Measurements from ENCODE around the gene ACVRL1. TPM values are rescaled to one million over a fixed set of nuclear protein-coding genes. Genes with fewer than 3 reads are reported as not detected.
A peak's percentile ranks its signal among the peaks of the same experiment; 100 is the strongest.

ACVRL1 gene
- total and polyA plus RNA-seq, 10 of the 15 experiments (the other 5 are each of a cell fraction or from before 2014, with no cell fraction given) = not detected

GRCh38 chr12:51951199-51951842 lies 44.0 kb downstream of the ACVRL1 start, which contains the start of gene ACVR1B:
ACVR1B (plus strand) TSS chr12:51951699; CDS start chr12:51951744, 45 bp downstream.
- H3K4me3 ChIP-seq = peak within 1 kb of the TSS; percentile 57; the same call in 1 of the 2 replicates
- ChIA-PET RAD21 (ENCODE audit: unreplicated experiment) (no interaction called here), POLR2A (no interaction called here), SMC1A (ENCODE audit: uncharacterized antibody, unreplicated experiment) (no interaction called here), CTCF (interaction anchor here (0.7 kb wide), 1 partner anchor 204 kb away, joined by 3 read pairs; no protein-coding TSS in a partner anchor)
- H3K79me2 ChIP-seq (ENCODE audit: control insufficient read depth, insufficient read depth, low read length) = no peaks in the 10 kb centered on the region
- in situ Hi-C loops (cut with MboI) = no loop called here
- DNase-seq (ENCODE audit: low read depth, low spot score) = peak; percentile 15
- no peaks in the 10 kb centered on the region for H3K36me3 ChIP-seq (ENCODE audit: control insufficient read depth in 2 of 2, insufficient read depth in 2 of 2, low read length in 1 of 2)
- peaks cover 2 to 6% of the 10 kb centered on the region in 2 experiments for H3K27me3 ChIP-seq (replicated peaks in 1 of 2; ENCODE audit: control insufficient read depth in 2 of 2, insufficient read depth in 2 of 2, low read length in 1 of 2)
- WGBS (ENCODE audit: insufficient coverage, insufficient replicate concordance, low lambda C conversion rate, missing lambda C conversion rate) = 4% methylated on average over 38 of the region's 86 CpGs
- peak within 1 kb of the TSS; percentile 36; the same call in 1 of the 2 replicates for H3K9ac ChIP-seq (ENCODE audit: control insufficient read depth, insufficient read depth, low read length)
- no peak for FAIRE-seq
- H4K20me1 ChIP-seq (ENCODE audit: control insufficient read depth, insufficient read depth) = no peaks in the 10 kb centered on the region
- H3K9me3 ChIP-seq (replicated peaks; ENCODE audit: control insufficient read depth, insufficient read depth, low read length) = no peaks in the 10 kb centered on the region; the same call in 2 of the 3 replicates
- intact Hi-C loops (cut with micrococcal nuclease; ENCODE audit: unreplicated experiment) = no loop called here
- peak within 1 kb of the TSS; percentile 76 for H2AFZ ChIP-seq (ENCODE audit: control insufficient read depth, low read depth, low read length)
- peak within 1 kb of the TSS; percentile 98 for H3K4me2 ChIP-seq (ENCODE audit: control insufficient read depth, insufficient read depth)
- TF ChIP-seq IKZF1 (conservative IDR thresholded peaks at IDR 0.05) (0 out of 2 replicates have a peak, but pooled peaks have one; percentile 17), CREB1 (IDR thresholded peaks at IDR 0.05; ENCODE audit: low read depth) (no peak), BHLHE40 (IDR thresholded peaks at IDR 0.05; ENCODE audit: borderline replicate concordance in 1 of 2, low read depth in 2 of 2, low read length in 1 of 2) (peak; percentile 81 to 92)
- peak; percentile 97 for ATAC-seq
- no peak within 1 kb of the TSS for H3K27ac ChIP-seq (ENCODE audit: control insufficient read depth, insufficient read depth)
- no TSS peak for BruUV-seq (replicated peaks)
- H3K4me1 ChIP-seq (ENCODE audit: control insufficient read depth, insufficient read depth, low read length) = peaks cover 4% of the 10 kb centered on the region

DNA sequence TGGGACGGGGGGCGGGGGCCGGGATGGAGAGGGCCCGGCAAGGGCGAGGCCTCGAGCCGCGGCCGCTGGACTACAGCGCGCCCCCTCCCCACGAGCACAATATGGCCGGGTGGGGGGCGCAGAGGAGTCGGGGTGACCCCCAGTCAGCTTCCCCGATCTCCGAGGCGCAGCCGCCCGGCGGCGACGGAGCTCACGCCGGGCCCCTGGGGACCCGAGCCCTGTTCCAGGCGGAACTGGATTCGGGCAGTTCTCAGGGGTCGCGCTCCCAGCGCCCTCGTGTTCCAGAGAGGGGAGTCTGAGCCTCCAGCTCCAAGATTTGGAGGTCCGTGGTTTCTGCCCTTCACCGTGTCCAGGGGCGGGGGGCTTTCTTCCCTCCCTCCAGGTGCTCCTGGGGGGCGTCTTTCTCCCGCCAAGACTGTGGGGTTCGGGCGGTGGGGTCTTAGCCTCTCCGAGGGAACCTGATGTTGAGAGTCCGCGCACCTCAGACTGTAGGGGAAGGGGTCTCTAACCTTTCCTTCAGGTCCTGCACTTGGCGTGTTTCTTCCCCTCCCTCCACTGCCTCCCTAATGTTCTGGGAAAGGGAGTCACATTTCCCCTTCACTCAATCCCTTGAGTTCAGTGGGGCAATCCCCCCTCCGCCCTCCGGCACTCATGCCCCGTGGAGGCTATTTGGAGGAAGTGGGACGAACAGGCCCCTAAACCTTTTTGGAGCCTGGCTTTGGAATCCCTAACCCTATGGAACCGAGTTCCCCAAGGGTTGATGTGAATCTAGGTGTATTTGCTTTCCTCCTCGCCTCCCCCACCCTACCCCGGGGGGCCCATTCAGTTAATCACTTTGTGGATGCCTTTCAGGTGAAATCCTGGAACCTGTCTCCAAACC lies 44.8 kb downstream of the ACVRL1 start:
- Histone ChIP-seq H3K36me3 (ENCODE audit: control insufficient read depth in 2 of 2, insufficient read depth in 2 of 2, low read length in 1 of 2) (no peaks in the 10 kb centered on the region), H3K4me1 (ENCODE audit: control insufficient read depth, insufficient read depth, low read length) (peaks cover 4% of the 10 kb centered on the region), H4K20me1 (ENCODE audit: control insufficient read depth, insufficient read depth) (no peaks in the 10 kb centered on the region), H3K9ac (ENCODE audit: control insufficient read depth, insufficient read depth, low read length) (no peak overlapping the region; the same call in 1 of the 2 replicates), H3K4me3 (no peak overlapping the region; the same call in 1 of the 2 replicates), H3K9me3 (replicated peaks; ENCODE audit: control insufficient read depth, insufficient read depth, low read length) (no peaks in the 10 kb centered on the region; the same call in 2 of the 3 replicates), H3K4me2 (ENCODE audit: control insufficient read depth, insufficient read depth) (peak overlapping the region; percentile 75; the same call in 1 of the 2 replicates), H3K79me2 (ENCODE audit: control insufficient read depth, insufficient read depth, low read length) (no peaks in the 10 kb centered on the region), H2AFZ (ENCODE audit: control insufficient read depth, low read depth, low read length) (peak overlapping the region; percentile 26; the same call in 1 of the 2 replicates), H3K27ac (ENCODE audit: control insufficient read depth, insufficient read depth) (no peak overlapping the region), H3K27me3 (replicated peaks in 1 of 2; ENCODE audit: control insufficient read depth in 2 of 2, insufficient read depth in 2 of 2, low read length in 1 of 2) (peaks cover 2 to 6% of the 10 kb centered on the region in 2 experiments)
- FAIRE-seq (no peak), ATAC-seq (no peak), DNase-seq (ENCODE audit: low read depth, low spot score) (no peak)
- SMC1A ChIA-PET (ENCODE audit: uncharacterized antibody, unreplicated experiment) = no interaction called here
- intact Hi-C loops (cut with micrococcal nuclease; ENCODE audit: unreplicated experiment) = no loop called here
- POLR2A ChIA-PET = no interaction called here
- 11% methylated on average over 26 of the region's 50 CpGs for WGBS (ENCODE audit: insufficient coverage, insufficient replicate concordance, low lambda C conversion rate, missing lambda C conversion rate)
- RAD21 ChIA-PET (ENCODE audit: unreplicated experiment) = no interaction called here
- BruUV-seq (replicated peaks) = no TSS peak
- in situ Hi-C loops (cut with MboI) = no loop called here
- CTCF ChIA-PET = no interaction called here
- TF ChIP-seq CHD4 (IDR thresholded peaks at IDR 0.05) = no peak
- TF ChIP-seq, protein P1, sequence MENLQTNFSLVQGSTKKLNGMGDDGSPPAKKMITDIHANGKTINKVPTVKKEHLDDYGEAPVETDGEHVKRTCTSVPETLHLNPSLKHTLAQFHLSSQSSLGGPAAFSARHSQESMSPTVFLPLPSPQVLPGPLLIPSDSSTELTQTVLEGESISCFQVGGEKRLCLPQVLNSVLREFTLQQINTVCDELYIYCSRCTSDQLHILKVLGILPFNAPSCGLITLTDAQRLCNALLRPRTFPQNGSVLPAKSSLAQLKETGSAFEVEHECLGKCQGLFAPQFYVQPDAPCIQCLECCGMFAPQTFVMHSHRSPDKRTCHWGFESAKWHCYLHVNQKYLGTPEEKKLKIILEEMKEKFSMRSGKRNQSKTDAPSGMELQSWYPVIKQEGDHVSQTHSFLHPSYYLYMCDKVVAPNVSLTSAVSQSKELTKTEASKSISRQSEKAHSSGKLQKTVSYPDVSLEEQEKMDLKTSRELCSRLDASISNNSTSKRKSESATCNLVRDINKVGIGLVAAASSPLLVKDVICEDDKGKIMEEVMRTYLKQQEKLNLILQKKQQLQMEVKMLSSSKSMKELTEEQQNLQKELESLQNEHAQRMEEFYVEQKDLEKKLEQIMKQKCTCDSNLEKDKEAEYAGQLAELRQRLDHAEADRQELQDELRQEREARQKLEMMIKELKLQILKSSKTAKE (IDR thresholded peaks at IDR 0.05; ENCODE audit: low read depth, poor library complexity, severe bottlenecking) = no peak
- no peak for TF ChIP-seq IKZF1 (conservative IDR thresholded peaks at IDR 0.05)
- no peak for TF ChIP-seq SMARCA5 (IDR thresholded peaks at IDR 0.05)
- no peak for TF ChIP-seq STAT3 (IDR thresholded peaks at IDR 0.05; ENCODE audit: low read depth, low read length)
- no peak for TF ChIP-seq RCOR1 (conservative IDR thresholded peaks at IDR 0.05; ENCODE audit: low read depth, low read length)
- TF ChIP-seq TAF1 (IDR thresholded peaks at IDR 0.05; ENCODE audit: borderline replicate concordance, low read depth, low read length) = no peak
- no peak for TF ChIP-seq RELB (IDR thresholded peaks at IDR 0.05; ENCODE audit: low read depth)
- no peak for TF ChIP-seq ZNF622 (IDR thresholded peaks at IDR 0.05)
- TF ChIP-seq CREB1 (IDR thresholded peaks at IDR 0.05; ENCODE audit: low read depth) = no peak

Data from GM12878 (cell line).